Chondrocyte (in vitro differentiated cells): ENCODE results near the gene NEU3. TPM values are rescaled to one million over a fixed set of nuclear protein-coding genes. Genes with fewer than 3 reads are reported as not detected.
"Not testable (repeated sequence)": the region's sequence is repeated elsewhere in the genome, so short reads cannot be mapped to it uniquely, and the experiment has no call there.

Experiments used
- DNase-seq: peaks from one replicate; pipeline ENCODE4 v3.0.0; 2021; ENCODE audit warnings: mixed read lengths, low spot score
- H3K27ac Mint-ChIP-seq: one replicate; pipeline ENCODE4 v1.8.0; 2021; ENCODE audit warnings: mild to moderate bottlenecking, moderate library complexity, mixed read lengths; ENCODE audit not compliant: unreplicated experiment
- H3K27me3 Mint-ChIP-seq: 2 replicates; pipeline ENCODE4 v1.8.0; 2021; ENCODE audit warnings: low read depth, mixed read lengths
- H3K36me3 Mint-ChIP-seq: 2 replicates; pipeline ENCODE4 v1.8.0; 2021; ENCODE audit warnings: low read depth, mixed read lengths
- H3K4me1 Mint-ChIP-seq: 2 replicates; pipeline ENCODE4 v1.8.0; 2021; ENCODE audit warnings: low read depth, mild to moderate bottlenecking, mixed read lengths
- H3K4me3 Mint-ChIP-seq: one replicate; pipeline ENCODE4 v1.8.0; 2021; ENCODE audit warnings: mild to moderate bottlenecking, moderate library complexity, mixed read lengths; ENCODE audit not compliant: unreplicated experiment
- H3K9me3 Mint-ChIP-seq: 2 replicates; pipeline ENCODE4 v1.8.0; 2021; ENCODE audit warnings: low read depth, mixed read lengths
- CTCF ChIP-seq: fragments of 200-600 bp; sonication (generic); IDR thresholded peaks from 2 replicates; pipeline ENCODE4 v1.5.0; 2021; ENCODE audit warnings: antibody characterized with exemption, mild to moderate bottlenecking, moderate library complexity
- total RNA-seq: library from RNA; stranded (reverse); gene quantifications from 3 replicates; pipeline ENCODE4 v1.2.1, GENCODE V29; 2021

The NEU3 gene
- total RNA-seq, 1 donor from 2014 or later, result 9.4 TPM

DNA sequence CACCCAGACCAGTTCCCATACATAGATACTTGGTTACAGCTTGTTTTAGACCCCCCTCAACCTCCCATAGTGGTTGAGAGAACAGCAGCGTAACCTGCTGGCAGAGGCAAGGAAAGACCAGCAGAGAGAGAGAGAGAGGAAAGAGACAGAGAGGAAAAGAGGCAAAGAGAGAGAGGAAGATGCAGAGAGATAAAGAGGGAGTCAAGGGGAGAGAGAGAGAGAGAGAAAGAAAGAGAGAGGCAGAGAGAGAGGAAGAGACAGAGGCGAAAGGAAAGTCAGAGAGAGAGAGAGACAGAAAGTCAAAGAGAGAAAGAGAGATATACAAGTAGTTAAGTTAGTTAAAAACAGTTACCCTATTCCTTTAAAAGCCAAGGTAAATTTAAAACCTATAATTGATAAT is 52.5 kb downstream of the NEU3 start:
- no peak for DNase-seq
- H3K4me3 Mint-ChIP-seq, result peak overlapping the region; percentile 73
- no peaks in the 10 kb centered on the region for H3K27me3 Mint-ChIP-seq
- no peaks in the 10 kb centered on the region for H3K9me3 Mint-ChIP-seq
- peaks cover 19% of the 10 kb centered on the region for H3K4me1 Mint-ChIP-seq
- TF ChIP-seq CTCF, result no peak
- peak overlapping the region; percentile 80 for H3K27ac Mint-ChIP-seq
- H3K36me3 Mint-ChIP-seq, result no peaks in the 10 kb centered on the region

DNA sequence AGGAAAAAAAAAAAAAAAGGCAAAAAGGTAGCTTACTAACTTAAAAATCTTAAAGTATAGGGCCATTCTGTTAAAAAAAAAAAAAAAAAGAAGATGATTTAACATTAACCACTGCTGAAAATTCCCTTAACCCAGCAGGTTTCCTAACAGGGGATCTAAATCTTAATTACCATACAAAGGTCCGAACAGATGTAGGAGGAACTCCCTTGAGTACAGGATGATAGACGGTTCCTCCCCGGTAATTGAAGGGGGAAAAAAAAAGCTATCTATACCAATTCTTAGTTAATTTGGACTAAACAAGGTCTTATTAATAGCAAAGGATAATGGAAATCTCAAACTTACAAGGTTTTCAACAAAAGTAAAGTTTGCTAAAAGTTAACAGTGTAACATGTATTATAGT is 53.1 kb downstream of the NEU3 start:
- peaks cover 23% of the 10 kb centered on the region for H3K4me1 Mint-ChIP-seq
- not testable (repeated sequence) for H3K36me3 Mint-ChIP-seq, H3K9me3 Mint-ChIP-seq, DNase-seq, H3K27me3 Mint-ChIP-seq
- H3K27ac Mint-ChIP-seq, result peak overlapping the region; percentile 73
- H3K4me3 Mint-ChIP-seq, result peak overlapping the region; percentile 73

DNA sequence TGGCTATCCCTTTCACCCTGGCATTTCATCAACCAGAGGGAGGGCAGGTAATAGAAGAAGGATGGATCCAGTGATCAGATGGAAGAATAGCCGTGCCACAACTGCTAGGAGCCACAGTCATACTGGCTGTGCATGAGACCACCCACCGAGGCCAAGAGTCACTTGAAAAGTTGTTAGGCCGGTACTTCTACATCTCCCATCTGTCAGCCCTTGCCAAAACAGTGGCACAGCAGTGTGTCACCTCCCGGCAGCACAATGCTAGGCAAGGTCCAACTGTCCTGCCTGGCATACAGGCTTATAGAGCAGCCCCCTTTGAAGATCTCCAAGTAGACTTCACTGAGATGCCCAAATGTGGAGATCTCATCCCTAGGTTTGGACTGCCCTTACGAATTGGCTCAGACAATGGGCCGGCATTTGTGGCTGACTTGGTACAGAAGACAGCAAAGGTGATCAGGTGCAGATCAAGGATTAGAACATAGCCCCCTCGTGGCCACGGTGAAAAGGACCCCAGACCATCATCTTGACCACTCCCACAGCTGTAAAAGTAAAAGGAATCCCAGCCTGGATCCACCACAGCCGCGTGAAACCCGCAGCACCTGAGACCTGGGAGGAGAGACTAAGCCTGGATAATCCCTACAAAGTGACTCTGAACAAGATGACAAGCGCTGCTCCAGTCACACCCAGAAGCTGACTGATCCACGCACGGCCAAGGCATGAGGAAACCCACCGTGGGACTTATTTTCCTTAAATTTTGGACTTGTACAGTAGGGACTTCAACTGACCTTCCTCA is 55.8 kb downstream of the NEU3 start:
- H3K4me3 Mint-ChIP-seq, H3K27ac Mint-ChIP-seq, H3K27me3 Mint-ChIP-seq, H3K36me3 Mint-ChIP-seq, DNase-seq, H3K9me3 Mint-ChIP-seq: not testable (repeated sequence)
- peaks cover 47% of the 10 kb centered on the region for H3K4me1 Mint-ChIP-seq

DNA sequence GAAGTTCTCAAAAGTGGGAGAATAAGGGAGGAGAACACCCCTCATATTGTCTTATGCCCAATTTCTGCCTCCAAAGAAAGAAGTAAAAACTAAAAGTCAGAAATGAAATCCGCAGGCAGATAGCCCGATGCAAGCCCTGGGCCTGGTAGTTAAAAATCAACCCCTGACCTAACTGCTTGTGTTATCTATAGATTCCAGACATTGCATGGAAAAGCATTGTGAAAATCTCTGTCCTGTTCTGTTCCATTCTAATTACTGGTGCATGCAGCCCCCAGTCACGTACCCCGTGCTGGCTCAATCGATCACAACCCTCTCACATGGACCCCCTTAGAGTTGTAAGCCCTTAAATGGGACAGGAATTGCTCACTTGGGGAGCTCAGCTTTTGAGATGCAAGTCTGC is 57.9 kb downstream of the NEU3 start:
- H3K36me3 Mint-ChIP-seq, DNase-seq, H3K4me3 Mint-ChIP-seq, H3K27me3 Mint-ChIP-seq, H3K9me3 Mint-ChIP-seq: not testable (repeated sequence)
- Mint-ChIP-seq H3K4me1 (peaks cover 44% of the 10 kb centered on the region), H3K27ac (peak overlapping the region; percentile 53)

- Mint-ChIP-seq H3K4me3 (no peak overlapping the region), H3K9me3 (peaks cover 11% of the 10 kb centered on the region), H3K4me1 (peaks cover 44% of the 10 kb centered on the region), H3K27ac (peak overlapping the region; percentile 10), H3K27me3 (no peaks in the 10 kb centered on the region), H3K36me3 (peaks cover 1% of the 10 kb centered on the region)
- DNase-seq, result no peak
- no peak for TF ChIP-seq CTCF
Observed at GRCh38 chr11:75047191-75047590, 58.5 kb downstream of the NEU3 start.

DNA sequence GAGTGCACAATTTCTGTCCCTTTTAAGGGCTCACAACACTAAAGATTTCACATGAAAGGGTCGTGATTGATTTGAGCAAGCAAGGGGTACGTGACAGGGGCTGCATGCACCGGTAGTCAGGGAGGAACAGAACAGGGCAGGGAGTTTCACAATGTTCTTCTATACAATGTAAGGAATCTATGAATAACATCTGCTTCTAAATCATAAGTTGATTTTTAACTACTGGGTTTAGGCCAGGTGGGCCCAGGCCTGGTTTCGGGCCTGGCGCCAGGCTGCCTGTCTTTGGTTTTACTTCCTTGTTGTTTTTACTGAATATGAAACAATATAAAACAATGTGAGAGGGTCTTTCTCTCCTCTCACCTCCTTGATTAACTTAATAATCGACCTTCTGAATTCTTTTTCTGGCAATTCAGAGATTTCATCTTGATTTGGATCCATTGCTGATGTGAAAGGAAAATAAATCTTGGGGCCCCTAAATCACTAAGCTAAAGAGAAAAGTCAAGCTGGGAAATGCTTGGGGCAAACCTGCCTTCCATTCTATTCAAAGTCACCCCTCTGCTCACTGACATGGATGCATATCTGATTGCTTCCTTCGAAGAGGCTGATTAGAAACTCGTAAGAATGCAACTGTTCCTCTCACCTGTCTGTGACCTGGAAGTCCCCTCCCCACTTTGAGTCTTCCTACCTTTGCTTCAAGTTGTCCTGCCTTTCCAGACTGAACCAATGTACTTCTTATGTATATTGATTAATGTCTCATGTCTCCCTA is 61.0 kb downstream of the NEU3 start:
- peak overlapping the region; percentile 57 for H3K27ac Mint-ChIP-seq
- not testable (repeated sequence) for H3K4me3 Mint-ChIP-seq, H3K36me3 Mint-ChIP-seq, DNase-seq, H3K27me3 Mint-ChIP-seq
- peaks cover 28% of the 10 kb centered on the region for H3K9me3 Mint-ChIP-seq
- peaks cover 44% of the 10 kb centered on the region for H3K4me1 Mint-ChIP-seq

GRCh38 chr11:75050516-75050915 is 61.8 kb downstream of the NEU3 start:
- Mint-ChIP-seq H3K27me3 (no peaks in the 10 kb centered on the region), H3K36me3 (peaks cover 4% of the 10 kb centered on the region), H3K27ac (peak overlapping the region; percentile 52), H3K4me3 (no peak overlapping the region), H3K4me1 (peaks cover 44% of the 10 kb centered on the region), H3K9me3 (peaks cover 28% of the 10 kb centered on the region)
- no peak for TF ChIP-seq CTCF
- no peak for DNase-seq
